Measurements from ENCODE around the gene UBR4.

Gene UBR4

DNA sequence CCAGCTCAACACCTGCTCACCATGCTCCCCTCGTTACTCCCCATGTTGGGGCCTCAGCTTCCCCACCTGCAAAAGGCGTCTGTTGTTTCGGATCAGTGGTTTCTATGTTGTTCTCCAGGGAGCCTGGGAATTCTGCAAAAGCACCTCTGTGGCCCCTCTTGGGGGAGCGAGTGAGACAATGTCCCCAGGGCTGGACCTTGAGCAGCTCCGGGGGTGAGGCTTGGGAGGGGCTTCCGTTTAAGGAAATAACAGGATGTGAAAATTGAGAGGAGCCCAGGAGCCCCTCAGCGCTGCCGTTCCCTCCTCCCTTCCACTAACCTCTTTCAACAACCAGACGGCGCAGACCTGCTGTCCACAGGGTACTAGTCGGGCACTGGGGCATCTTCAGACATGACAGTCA is 155.1 kb downstream of the UBR4 start:
- no peak for DNase-seq

DNA sequence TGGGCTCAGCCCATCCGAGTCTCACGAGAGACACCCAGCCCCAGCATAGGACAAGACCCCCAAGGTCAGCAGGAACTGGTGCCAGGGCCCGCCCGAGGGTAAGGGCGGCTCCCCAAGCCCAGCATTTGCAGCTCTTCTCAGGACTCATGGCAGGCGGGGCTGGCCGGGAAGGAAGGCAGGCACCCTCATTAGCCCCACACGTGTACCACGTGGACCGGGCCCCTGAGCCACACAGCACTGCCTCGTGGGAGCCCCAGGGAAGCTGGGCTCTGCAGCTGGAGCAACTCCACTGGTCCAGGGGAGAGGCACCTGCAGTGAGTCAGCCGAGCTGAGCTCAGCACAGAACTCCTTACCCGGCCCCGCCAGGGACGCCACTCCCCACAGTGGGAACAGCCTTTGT is 155.8 kb downstream of the UBR4 start:
- no peak for DNase-seq

DNA sequence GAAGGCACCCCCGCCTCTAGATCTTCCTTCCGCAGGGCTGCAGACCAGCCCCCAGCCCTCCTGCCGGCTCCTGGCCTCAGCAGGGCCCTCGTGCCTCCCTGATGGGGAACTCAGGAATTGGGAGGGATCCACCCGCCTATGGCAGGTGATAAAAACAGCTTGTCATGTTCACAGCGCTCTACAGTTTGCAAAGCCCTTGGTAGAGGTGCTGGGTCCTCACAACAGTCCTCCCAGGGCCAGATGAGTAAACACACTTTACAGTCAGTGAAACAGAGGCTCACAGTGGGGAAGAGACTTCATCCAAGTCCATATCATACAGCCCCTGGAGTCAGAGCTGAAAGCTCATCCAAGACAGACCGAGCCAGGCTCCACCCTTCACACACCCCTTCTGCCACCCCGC is 156.6 kb downstream of the UBR4 start:
- no peak for DNase-seq

GRCh38 chr1:19049798-19050197 is 160.3 kb downstream of the UBR4 start:
- no peak for DNase-seq

DNA sequence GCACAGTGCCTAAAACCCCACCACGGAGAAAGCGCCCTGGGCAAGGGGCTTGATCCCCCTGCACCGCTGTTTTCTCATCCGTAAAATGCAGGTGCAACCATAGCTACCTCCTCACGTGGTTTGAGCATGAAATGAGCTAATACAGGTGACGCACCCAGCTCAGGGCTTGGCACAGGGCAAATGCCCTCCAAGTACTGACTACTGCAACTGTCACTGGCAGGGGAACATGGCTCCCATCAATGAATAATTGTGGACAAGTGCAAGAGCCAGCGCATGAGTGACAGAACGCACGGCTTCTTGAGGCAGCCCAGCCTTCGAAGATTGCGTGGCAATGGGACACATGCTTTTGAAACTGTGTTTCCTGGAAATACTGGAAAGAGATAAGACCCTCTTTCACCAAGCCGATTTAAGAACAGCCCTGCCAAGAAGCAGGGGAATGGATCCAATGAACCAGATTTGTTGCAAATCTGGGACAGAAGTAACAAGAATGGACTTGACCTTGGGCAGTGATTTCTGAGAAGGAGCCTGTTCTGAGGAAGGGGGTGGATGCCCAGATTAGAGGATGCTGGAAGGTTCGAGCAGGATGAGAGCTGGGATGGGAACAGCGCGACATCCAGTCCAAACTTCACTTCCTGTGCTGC is 160.8 kb downstream of the UBR4 start:
- no peak for DNase-seq

DNA sequence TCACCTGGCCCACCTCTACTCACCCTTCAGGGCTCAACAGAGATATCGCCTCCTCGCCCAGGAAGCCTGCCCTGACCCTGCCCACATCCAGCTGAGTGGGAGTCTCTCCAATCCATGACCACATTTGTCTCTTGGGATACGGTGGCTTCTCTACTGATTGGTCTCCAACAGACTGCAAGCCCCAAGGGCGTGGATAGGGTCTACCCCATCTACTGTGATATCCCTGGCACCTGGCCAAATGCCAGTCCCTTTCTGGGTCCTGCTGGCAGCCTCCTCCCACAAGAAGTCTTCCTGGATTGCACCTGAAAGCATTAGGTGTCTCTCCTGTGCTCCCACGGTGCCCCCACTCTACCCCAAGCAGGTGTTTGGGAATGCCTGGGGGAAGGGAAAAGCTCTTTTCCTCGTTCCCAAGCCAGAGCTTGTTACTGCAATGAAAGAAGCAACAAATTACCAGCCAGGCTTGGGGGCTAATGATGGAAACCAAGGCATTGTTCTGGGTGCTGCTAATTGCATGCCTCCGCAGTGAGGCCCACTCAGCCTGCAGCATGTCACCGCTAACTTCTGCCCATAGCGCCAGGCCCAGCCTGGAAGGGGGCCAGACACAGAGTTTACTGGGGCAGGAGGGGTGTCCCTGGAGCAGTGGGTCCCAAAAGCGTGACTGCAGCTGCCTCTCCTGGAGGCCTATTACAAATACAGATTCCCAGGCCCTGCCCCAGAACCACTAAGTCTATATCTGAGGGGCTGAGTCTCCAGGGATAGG is 162.9 kb downstream of the UBR4 start:
- DNase-seq: no peak

DNA sequence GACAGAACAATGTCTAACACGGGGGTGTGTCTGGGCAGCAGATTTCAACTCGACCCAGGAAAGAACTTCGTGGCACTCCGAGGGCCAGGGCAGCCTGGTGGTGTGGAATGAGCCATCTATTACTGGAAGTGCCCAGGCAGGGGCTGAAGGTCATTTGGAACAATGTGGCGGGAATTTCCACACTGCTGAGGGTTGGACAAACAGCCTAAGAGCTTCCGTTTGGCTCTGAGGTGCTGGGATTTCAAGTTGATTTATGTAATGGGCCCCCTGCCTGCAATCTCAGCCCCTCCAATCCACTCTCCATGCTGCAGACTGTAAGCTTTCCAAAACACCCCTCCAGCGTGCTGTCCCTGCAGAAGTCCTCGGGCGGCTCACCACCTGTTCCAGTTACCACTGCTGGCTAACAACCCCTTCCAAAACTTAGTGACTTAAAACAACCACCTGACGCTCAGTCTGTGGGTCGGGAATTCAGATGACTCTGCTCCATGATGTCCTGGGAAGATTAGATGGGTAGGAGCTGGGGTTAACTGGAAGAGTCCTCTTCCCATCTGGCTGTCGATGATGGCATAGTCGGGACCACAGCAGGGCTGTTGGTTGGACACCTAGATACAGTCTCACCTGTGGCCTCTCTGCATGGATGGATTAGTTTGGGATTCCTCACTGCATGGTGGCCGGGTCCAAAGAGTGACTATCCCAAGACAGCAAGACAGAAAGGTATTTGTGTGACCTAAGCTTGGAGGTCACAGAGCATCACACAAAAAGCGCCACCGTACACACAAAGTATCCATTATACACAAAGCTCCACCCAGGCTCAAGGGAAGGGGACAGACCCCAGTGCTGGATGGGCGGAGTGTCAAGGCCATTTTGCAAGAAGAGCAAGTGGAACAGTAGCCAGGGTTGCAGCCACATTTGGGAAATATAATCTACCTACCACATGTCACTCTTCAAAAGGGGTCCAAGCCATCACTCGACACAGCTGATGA is 163.9 kb downstream of the UBR4 start:
- DNase-seq: no peak

DNA sequence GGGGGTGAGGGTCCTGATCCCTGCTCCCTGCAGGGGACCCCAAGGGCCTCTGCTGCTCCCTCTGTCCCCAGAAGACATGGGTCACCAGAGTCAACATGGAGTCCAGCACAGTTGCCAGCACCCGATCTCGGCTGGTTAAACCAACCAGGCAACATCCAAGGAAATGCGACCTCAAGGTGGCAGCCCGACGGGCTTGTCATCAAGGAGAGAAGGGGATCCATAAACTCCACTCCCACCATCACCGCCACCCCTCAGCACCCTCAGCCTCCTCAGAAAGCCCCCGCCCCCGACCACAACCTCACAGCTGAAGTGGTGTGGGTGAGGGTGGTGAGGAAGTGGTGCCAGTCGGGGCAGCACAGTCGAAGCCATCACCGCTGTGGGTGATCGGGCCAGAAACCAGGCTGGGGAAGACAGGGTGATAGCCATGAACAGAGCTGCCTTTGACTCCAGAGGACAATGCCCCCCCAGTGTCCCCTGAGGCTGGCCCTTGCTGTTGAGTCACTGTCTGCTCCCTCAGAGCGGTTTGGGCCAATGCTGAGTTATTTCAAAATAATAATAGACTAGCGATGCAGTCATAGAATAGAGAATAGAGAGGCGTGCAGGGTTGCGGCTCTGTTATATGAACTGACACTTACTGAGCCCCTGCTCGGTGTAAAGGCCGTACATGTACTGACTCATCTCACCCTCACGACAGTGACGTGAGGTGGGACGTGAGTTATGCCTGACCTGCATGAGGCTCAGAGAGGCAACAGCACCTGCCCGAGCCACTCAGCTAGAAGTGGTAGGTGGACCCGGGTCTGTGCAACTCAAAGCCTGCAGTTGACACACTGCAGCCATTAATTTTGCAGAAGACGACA is 164.9 kb downstream of the UBR4 start:
- no peak for DNase-seq

DNA sequence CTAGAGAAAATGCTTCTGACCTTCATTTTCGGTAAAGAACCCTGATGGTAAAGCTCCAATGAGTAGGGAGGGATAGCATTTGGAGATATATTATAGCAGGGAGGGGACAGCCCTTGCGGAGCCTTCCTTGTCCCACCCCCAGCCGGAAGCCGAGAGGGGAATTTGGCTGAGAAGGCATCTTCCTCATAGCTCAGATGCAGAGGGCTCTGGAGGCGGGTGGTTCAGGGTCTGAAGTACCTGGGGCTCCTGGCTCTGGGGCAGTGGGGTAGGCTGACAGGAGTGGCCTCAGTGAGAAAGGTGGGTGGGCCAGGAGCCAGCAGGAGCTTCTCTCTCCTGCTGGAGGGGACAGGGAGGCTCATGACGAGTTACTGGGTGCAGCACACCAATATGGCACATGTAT is 165.6 kb downstream of the UBR4 start:
- DNase-seq: no peak

- no peak for DNase-seq
Observed at GRCh38 chr1:19043579-19044443, 166.3 kb downstream of the UBR4 start.

DNA sequence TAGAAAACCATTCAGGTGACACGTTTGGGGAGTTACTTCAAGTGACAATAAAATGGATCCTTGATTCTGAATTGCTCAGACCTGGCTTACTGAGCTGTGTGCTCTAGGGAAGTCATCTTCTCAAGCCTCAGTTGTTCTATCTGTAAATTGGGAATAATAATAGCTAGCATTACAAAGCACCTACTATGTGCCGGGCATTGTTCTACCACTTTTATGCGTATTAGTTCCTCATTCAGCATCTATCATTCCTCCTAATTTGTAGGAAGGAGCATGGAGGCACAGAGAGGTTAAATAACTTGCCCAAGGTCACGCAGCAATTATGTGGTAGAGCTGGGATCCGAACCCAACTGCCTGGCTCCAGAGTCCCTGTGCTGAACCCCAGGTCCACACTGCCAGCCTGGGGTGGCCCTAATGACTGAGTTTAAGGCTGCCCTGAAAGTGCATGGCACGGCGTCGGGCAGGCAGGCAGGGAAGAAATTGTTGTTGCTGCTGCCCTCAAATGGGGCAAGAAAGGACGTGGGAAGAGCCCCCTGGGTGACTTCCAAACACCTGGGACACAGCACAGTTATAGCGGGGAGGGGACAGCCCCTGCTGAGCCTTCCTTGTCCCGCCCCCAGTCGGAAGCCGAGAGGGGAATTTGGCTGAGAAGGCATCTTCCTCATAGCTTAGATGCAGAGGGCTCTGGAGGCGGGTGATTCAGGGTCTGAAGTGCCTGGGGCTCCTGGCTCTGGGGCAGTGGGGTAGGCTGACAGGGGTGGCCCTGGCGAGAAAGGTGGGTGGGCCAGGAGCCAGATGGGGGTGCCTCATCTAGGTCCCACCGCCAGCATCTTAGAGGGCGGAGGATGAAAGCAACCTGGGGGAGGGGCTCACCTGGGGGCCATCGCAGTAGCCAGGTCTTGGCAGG is 167.1 kb downstream of the UBR4 start:
- peak; percentile 5 to 61 (median 41) for DNase-seq

DNA sequence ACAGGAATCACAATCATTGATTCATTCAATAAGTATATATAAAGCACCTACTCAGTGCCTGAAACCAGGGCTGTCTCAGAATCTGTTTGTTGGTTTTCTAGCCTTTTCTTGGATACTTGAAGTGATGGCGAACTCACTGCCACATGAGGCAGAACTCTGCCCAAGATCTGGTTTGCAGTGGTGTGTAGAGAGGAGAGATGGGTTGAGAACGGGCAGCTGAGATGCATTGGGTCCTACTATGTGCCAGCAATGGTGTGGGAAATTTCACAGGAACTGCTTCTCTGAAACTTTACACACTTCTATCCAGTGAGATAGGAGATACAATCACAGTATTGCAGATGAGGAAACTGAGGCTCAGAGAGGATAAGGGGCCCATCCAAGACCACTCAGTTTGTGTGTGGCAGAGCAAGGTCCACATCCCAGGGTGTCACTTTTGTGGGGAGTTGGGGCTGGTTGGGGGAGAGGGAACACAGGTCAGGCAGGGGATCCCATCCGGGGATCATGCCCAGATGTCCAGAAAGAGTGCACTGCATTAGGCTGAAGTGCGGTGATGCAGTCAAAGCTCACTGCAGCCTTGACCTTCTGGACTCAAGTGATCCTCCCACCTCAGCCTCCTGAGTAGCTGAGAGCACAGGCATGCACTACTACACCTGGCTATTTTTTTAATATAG is 169.9 kb downstream of the UBR4 start:
- no peak for DNase-seq

- DNase-seq: no peak
Observed at GRCh38 chr1:19038732-19039131, 171.3 kb downstream of the UBR4 start.

DNA sequence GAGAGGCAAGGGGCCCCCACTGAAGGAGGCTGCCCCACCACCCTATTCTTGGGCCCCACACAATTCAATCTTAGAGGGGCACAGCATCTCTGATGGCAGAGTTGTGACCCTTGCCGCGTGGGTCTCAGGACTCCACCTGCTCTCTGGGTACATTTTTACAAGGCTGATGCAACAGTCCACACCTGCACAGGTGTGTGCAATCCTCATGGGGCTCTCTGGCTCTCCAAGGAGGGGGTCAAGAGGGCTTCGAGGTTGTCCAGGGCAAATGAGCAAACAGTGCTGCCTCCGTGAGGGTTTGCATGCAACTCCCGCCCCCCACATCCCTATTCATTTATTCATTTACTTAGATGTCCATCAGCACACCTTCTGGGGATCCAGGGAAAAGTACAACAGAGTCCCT is 172.0 kb downstream of the UBR4 start:
- no peak for DNase-seq

- no peak for DNase-seq
Observed at GRCh38 chr1:19037659-19038058, 172.4 kb downstream of the UBR4 start.

DNA sequence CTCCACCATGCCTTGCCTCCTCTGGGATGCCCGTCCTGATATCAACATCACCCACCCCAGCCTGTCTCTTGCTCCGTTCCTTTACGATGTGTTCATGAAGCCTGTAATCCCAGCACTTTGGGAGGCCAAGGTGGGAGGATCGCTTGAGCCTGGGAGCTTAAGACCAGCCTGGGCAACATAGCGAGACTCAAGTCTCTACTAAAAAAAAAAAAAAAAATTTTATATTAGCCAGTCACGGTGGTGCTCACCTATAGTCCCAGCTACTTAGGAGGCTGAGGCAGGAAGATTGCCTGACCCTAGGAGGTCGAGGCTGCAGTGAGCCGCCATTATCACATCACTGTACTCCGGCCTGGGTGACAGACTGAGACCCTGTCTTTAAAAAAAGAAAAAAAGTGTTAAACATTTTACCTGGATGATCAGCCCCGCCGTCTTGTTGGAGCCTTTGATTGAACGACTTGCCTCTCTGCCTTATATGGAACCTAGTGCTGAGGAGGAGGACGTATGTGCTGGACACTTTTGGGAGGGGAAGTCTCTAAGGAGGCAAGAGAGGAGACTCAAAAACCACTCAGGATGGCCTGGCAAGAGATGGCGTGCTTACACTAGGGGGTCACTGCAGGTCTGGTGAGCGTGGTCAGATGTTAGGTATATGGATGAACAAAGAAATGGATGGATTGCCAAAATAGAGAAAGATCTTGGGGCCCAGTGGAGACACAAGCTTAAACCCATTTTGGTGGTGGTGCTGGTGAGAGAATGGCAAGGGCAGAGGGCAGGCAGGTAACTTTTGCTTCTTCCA is 173.1 kb downstream of the UBR4 start:
- DNase-seq: no peak

- no peak for DNase-seq
Observed at GRCh38 chr1:19036041-19036812, 173.8 kb downstream of the UBR4 start.
